DOHH2 (cell line): ENCODE measurements around the gene SIRT2.
A peak's percentile ranks its signal among the peaks of the same experiment; 100 is the strongest.

Source experiments
- H3F3A ChIP-seq: fragments of 200-600 bp; sonication (generic), shearing (Covaris generic); 2 replicates; pipeline ENCODE4 v1.6.0; 2016; ENCODE audit warnings: antibody characterized with exemption, mild to moderate bottlenecking; ENCODE audit not compliant: control insufficient read depth, insufficient read depth
- H3K27ac ChIP-seq: fragments of 200-600 bp; sonication (generic); 2 replicates; pipeline ENCODE4 v1.5.1; 2014; ENCODE audit warnings: low read depth, mild to moderate bottlenecking, low read length, moderate library complexity
- H3K27me3 ChIP-seq: fragments of 200-600 bp; sonication (generic); 2 replicates; pipeline ENCODE4 v1.6.1; 2014; ENCODE audit warnings: mild to moderate bottlenecking, low read length, mixed read lengths; ENCODE audit not compliant: control insufficient read depth
- H3K36me3 ChIP-seq: fragments of 200-600 bp; sonication (generic); 2 replicates; pipeline ENCODE4 v1.6.1; 2014; ENCODE audit warnings: mild to moderate bottlenecking, low read length, moderate library complexity, mixed read lengths; ENCODE audit not compliant: control insufficient read depth
- H3K4me1 ChIP-seq: fragments of 200-600 bp; sonication (generic); 2 replicates; pipeline ENCODE4 v1.6.1; 2014; ENCODE audit warnings: mild to moderate bottlenecking, low read length, mixed read lengths; ENCODE audit not compliant: control insufficient read depth
- H3K4me2 ChIP-seq: fragments of 200-600 bp; sonication (generic); 2 replicates; pipeline ENCODE4 v1.6.0; 2014; ENCODE audit warnings: mild to moderate bottlenecking, low read length, moderate library complexity
- H3K4me3 ChIP-seq: fragments of 200-600 bp; sonication (generic); 2 replicates; pipeline ENCODE4 v1.5.1; 2014; ENCODE audit warnings: mild to moderate bottlenecking, low read length, mixed read lengths
- H3K79me2 ChIP-seq: fragments of 200-600 bp; sonication (generic); 2 replicates; pipeline ENCODE4 v1.6.1; 2014; ENCODE audit warnings: mild to moderate bottlenecking, low read length, mixed read lengths; ENCODE audit not compliant: control insufficient read depth
- H3K9me2 ChIP-seq: fragments of 200-600 bp; sonication (generic); replicated peaks from 2 replicates; pipeline ENCODE4 v1.6.1; 2014; ENCODE audit warnings: mild to moderate bottlenecking, low read length, mixed read lengths; ENCODE audit not compliant: control insufficient read depth
- H3K9me3 ChIP-seq: fragments of 200-600 bp; sonication (generic); 2 replicates; pipeline ENCODE4 v1.6.1; 2014; ENCODE audit warnings: antibody characterized with exemption, low read length, mixed read lengths; ENCODE audit not compliant: control insufficient read depth, insufficient read depth
- H4K20me1 ChIP-seq: fragments of 200-600 bp; sonication (generic); 2 replicates; pipeline ENCODE4 v1.6.0; 2014; ENCODE audit warnings: low read depth, mild to moderate bottlenecking, antibody characterized with exemption, low read length, moderate library complexity; ENCODE audit not compliant: control insufficient read depth, insufficient read depth
- EZH2phosphoT487 ChIP-seq: fragments of 200-600 bp; sonication (generic); IDR thresholded peaks from 2 replicates; pipeline ENCODE4 v1.6.1; 2017; ENCODE audit warnings: borderline replicate concordance, mild to moderate bottlenecking, antibody characterized with exemption, low read length, moderate library complexity, mixed read lengths
- TF ChIP-seq, protein P1 (sequence below): fragments of 200-600 bp; sonication (generic); IDR thresholded peaks from one replicate; pipeline ENCODE4 v1.5.1; 2014; ENCODE audit warnings: antibody characterized with exemption, mild to moderate bottlenecking, low read depth, low read length; ENCODE audit not compliant: poor library complexity, severe bottlenecking

Gene SIRT2

GRCh38 chr19:38845374-38846024 is 53.9 kb downstream of the SIRT2 start:
- no peaks in the 10 kb centered on the region for H3K27me3 ChIP-seq
- H3K79me2 ChIP-seq, result peaks cover 88% of the 10 kb centered on the region
- no peak for TF ChIP-seq EZH2phosphoT487
- TF ChIP-seq, protein P1, sequence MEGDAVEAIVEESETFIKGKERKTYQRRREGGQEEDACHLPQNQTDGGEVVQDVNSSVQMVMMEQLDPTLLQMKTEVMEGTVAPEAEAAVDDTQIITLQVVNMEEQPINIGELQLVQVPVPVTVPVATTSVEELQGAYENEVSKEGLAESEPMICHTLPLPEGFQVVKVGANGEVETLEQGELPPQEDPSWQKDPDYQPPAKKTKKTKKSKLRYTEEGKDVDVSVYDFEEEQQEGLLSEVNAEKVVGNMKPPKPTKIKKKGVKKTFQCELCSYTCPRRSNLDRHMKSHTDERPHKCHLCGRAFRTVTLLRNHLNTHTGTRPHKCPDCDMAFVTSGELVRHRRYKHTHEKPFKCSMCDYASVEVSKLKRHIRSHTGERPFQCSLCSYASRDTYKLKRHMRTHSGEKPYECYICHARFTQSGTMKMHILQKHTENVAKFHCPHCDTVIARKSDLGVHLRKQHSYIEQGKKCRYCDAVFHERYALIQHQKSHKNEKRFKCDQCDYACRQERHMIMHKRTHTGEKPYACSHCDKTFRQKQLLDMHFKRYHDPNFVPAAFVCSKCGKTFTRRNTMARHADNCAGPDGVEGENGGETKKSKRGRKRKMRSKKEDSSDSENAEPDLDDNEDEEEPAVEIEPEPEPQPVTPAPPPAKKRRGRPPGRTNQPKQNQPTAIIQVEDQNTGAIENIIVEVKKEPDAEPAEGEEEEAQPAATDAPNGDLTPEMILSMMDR, result no peak
- no peak overlapping the region for H3K27ac ChIP-seq
- H3K4me2 ChIP-seq, result no peak overlapping the region
- H3K36me3 ChIP-seq, result peaks cover 90% of the 10 kb centered on the region
- H3F3A ChIP-seq, result peaks cover 25% of the 10 kb centered on the region
- H3K9me3 ChIP-seq, result no peaks in the 10 kb centered on the region
- H4K20me1 ChIP-seq, result peaks cover 36% of the 10 kb centered on the region
- no peaks in the 10 kb centered on the region for H3K9me2 ChIP-seq
- H3K4me1 ChIP-seq, result peaks cover 48% of the 10 kb centered on the region
- H3K4me3 ChIP-seq, result no peak overlapping the region

DNA sequence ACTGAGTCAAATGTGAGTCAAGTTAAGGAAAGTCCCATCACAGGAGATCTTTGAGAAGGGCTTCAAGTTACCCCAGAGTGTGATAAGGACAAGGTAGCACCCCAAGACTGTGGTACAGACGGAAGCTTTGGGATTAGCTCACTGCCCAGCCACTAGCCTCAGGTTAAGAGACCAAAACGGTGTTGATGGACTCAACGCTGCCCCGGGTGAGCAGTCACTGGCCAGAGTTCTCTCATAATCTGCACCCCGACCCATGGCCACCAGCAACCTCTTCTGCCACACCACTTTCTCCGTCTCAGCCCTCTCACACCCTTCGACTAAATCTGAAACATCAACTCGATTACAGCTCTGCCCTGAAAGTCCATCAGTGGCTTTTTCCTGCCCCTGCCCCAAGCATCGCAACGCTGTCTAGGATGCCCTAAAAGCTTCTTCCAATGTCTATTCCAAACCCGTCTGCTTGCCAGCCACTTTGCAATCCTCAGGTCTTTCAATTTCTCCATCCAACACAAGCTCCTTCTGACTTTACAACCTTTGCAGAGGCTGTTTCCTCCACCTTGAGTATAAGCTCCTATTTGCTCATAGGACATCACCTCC is 55.2 kb downstream of the SIRT2 start:
- H3K79me2 ChIP-seq, result peaks cover 85% of the 10 kb centered on the region
- H3K27ac ChIP-seq, result no peak overlapping the region
- peaks cover 100% of the 10 kb centered on the region for H3K36me3 ChIP-seq

GRCh38 chr19:38843175-38843758 is 56.2 kb downstream of the SIRT2 start:
- Histone ChIP-seq H3K9me2 (no peaks in the 10 kb centered on the region), H3K27me3 (no peaks in the 10 kb centered on the region), H3K4me2 (no peak overlapping the region), H3K4me3 (no peak overlapping the region), H3F3A (peaks cover 30% of the 10 kb centered on the region), H4K20me1 (peaks cover 29% of the 10 kb centered on the region), H3K9me3 (no peaks in the 10 kb centered on the region), H3K27ac (peak overlapping the region; percentile 8; the same call in 1 of the 2 replicates), H3K79me2 (peaks cover 76% of the 10 kb centered on the region), H3K4me1 (peaks cover 45% of the 10 kb centered on the region), H3K36me3 (peaks cover 100% of the 10 kb centered on the region)
- TF ChIP-seq, protein P1, result no peak
- no peak for TF ChIP-seq EZH2phosphoT487

More for the DNA sequence above, 55.2 kb downstream of the SIRT2 start:
- H3K27me3 ChIP-seq, result no peaks in the 10 kb centered on the region
- peaks cover 36% of the 10 kb centered on the region for H4K20me1 ChIP-seq
- peaks cover 31% of the 10 kb centered on the region for H3F3A ChIP-seq
- no peaks in the 10 kb centered on the region for H3K9me2 ChIP-seq
- no peak overlapping the region for H3K4me2 ChIP-seq
- H3K9me3 ChIP-seq, result no peaks in the 10 kb centered on the region
- no peak overlapping the region for H3K4me3 ChIP-seq
- no peak for TF ChIP-seq EZH2phosphoT487
- TF ChIP-seq, protein P1, result no peak
- H3K4me1 ChIP-seq, result peaks cover 48% of the 10 kb centered on the region
